A549 (cell line): ENCODE data around the gene KPNA3.

Source experiments
- BHLHE40 ChIP-seq: IDR thresholded peaks from 2 replicates; pipeline ENCODE4 v1.6.1; 2012; ENCODE audit warnings: low read depth, low read length, inconsistent platforms
- POLR2A ChIP-seq: IDR thresholded peaks from 2 replicates; pipeline ENCODE4 v1.6.1; 2012; ENCODE audit warnings: mild to moderate bottlenecking, low read length
- SMC3 ChIP-seq: fragments of >200 bp; sonication (Bioruptor Twin); formaldehyde crosslinking; IDR thresholded peaks from 3 replicates; pipeline ENCODE4 v1.6.1; 2018; ENCODE audit warnings: inconsistent platforms
- ZFP36 ChIP-seq: fragments of 450-650 bp; IDR thresholded peaks from 2 replicates; pipeline ENCODE4 v1.6.1; 2014; ENCODE audit warnings: borderline replicate concordance; ENCODE audit not compliant: partially characterized antibody

DNA sequence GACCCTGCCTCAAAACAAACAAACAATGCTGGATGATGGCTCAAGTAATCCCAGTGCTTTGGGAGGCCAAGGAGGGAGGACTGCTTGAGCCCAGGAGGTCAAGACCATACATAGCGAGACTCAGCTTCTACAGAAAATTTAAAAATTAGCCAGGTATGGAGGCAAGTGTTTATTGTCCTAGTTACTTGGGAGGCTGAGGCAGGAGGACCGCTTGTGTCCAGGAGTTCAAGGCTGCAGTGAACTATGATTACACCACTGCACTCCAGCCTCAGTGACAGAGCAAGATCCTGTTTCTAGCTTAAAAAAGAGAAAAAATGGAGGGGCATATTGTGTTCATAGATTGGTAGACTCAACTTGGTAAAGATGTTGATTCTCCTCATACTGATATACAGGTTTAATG lies 36.2 kb downstream of the KPNA3 start:
- TF ChIP-seq SMC3: no peak
- no peak for TF ChIP-seq ZFP36
- TF ChIP-seq BHLHE40: no peak
- TF ChIP-seq POLR2A: no peak
